ENCODE measurements around the gene GAB1.

GAB1 gene

GRCh38 chr4:143336781-143337599, at the start of gene GAB1:
GAB1 (plus strand) TSS chr4:143336876; CDS start chr4:143337189, 313 bp downstream.
- DNase-seq: peak; percentile 18

DNA sequence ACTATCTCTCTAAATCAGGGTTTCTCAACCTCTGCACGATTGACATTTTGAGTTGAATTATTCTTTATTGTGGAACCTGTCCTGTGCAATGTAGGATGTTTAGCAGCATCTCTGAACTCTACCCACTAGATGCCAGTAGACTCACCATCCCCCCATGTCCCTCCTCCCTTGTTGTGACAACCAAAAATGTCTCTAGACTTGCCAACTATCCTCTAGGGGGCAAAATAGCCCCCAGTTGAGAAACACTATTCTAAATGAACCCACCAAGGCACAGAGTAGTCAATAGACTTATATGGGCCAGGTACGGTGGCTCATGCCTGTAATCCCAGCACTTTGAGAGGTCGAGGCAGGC, 49.1 kb upstream of the GAB1 start:
- no peak for DNase-seq

DNA sequence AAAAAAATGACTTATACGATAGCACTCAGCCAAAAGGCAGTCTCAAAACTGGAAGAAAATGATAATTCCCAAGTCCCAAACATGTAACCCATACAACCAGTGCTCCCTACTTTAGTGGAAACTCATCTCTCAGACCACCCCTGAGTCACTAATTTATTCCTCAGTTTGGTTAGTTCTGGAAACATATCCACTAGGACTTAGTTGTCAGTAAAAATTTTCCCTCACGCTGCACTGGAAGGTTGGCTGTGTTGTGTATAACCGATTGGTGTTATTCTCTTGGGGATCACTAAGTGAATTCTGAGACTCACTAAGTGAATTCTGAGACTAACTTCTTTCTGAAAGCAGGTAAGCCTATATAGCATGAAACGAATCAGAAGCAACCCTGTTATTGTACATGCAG, 48.5 kb upstream of the GAB1 start:
- no peak for DNase-seq

- no peak for DNase-seq
These were observed 47.3 kb upstream of the GAB1 start for GRCh38 chr4:143289370-143289769.

GRCh38 chr4:143291314-143291713, 45.4 kb upstream of the GAB1 start:
- DNase-seq: no peak

DNA sequence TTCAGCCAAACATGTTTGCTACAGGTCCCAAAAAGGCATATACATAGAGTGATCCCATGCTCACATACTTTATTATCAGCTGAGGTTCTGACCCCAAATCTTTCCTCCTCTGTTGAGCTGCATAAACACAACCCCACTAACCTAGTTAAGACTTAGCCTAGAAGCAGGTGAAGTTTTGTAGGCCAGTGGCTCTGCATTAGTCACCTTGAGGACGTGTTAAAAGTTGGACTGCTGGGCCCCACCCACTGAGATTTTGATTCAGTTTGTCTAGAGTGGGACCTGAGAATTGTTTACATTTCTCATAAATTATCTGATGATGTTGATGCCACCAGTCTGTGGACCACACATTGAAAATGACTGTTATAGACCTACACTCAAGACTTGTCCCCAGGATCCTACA, 43.8 kb upstream of the GAB1 start:
- no peak for DNase-seq

- no peak for DNase-seq
These were observed 42.4 kb upstream of the GAB1 start for GRCh38 chr4:143294310-143294709.

DNA sequence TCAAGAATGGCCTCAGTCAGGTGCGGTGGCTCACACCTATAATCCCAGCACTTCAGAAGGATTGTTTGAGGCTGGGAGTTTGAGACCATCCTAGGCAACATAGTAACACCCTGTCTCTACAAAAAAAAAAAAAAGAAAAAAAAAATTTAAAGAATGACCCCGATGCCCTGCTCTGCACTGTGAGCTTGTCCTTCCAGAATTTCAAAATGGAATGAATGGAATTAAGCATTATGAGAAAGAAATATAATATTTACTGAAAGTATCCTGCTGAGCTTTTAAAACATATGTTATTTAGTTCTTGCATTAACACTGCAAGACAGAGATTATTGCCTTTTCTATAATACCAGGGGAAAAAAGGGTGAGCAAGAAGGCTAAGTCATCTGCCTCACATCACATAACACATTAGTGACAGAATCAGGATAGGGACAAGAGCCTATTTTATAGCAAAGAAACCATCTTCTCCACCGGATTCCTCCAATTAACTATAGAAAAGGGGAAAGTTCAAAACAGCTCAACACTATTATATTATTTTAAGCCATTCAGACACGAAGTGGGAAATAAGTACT, 41.9 kb upstream of the GAB1 start:
- no peak for DNase-seq

DNA sequence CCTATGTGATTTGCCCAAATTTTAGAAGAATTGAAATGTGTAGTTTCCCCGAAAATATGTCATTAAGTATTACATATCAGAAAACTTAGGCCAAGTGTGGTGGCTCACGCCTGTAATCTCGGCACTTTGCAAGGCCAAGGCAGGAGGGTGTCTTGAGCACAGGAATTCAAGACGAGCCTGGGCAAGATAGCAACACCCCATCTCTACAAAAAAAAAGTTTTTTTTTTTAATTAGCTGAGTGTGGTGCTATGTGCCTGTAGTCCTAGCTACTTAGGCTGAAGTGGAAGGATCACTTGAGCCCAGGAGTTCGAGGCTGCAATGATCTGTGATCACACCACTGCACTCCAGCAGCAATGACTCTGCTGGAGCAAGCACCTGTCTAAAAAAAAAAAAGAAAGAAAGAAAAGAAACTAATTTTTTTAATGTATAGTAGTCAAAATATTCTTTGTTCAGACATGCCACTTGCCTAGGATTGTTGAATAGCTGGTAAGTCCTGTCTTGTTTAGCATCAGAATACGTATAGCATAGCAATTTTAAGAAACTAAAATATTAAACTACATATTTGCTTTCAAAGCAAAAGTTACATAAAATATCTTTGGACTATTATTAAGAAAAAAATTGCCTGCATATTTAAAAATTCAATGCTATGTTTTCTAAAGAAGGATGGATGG, 40.1 kb upstream of the GAB1 start:
- no peak for DNase-seq

- DNase-seq: no peak
These were observed 35.8 kb upstream of the GAB1 start for GRCh38 chr4:143300860-143301259.

DNA sequence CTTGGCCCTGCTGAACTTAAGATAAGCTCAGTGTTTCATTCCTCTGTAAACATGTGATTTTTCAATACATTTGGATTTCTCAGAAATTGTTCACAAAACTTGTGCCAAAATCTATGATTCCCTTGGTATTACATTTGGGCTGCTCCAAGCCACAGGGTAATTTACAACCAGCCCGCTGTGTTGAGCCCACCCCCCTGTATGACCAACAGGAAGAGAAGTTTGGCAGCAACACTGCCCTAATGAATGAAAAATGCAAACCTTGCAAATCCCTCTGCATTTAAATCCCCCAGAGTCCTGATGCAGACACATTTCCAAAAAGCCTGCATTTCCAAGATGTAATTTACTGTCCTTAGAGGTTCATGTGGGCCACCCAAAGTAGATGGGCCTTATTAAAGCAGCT, 34.1 kb upstream of the GAB1 start:
- DNase-seq: no peak

DNA sequence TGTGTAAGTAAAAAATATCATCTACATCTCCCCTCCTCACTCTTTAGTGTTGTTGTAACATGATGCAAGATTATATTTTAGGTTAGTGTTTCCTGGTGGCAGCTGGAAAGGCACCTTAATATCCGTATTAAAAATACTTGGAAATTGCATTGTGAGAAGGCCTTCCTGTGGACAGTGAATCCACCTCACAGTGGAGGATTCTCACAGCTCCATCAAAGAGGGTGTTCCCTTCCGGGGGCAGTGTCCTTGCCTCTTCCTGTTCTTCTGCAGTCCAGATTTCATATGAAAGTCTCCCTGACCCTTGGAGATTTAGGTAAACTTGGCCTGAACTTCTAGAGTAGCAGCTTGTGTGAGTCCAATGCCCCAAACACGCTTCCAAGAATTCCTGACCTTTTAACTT, 29.9 kb upstream of the GAB1 start:
- DNase-seq: no peak

- DNase-seq: no peak
These were observed 29.1 kb upstream of the GAB1 start for GRCh38 chr4:143307531-143307930.

GRCh38 chr4:143308377-143308776, 28.3 kb upstream of the GAB1 start:
- DNase-seq: no peak

DNA sequence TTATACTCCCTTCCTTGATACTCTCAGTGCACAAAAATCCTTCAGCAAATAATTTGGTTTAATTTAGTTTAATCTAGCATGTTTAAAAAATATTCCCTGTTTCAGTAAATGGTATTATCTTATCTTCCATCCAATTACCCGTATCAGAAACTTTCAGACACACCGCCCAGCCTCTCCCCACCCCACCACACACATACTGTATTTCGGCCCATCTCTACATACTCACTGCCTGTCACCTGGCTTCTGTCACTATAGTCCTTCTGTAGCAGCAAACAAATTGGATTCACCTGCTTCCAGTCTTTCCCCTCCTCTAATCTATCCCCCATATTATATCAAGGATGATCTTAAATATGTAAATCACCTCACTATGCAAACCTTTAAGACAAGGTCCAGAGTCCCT, 24.8 kb upstream of the GAB1 start:
- no peak for DNase-seq

DNA sequence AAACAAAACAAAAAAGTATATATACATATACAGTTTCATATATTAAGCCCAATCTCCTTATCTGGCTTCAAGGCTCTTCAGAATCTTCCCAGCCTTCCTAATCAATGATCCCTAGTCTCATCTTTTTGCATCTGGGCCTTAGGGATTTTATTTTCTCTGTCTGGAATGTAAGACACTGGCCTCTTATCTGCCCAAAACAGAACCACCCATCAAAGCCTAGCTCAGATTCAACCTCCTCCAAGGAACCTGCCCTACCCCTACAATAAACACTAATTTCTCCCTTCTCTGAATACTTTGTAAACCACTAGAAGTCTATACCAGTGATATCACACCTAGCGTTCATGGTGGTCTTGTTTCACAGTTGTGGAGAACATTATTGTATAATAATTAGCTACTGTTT, 23.2 kb upstream of the GAB1 start:
- no peak for DNase-seq

- DNase-seq: no peak
These were observed 22.7 kb upstream of the GAB1 start for GRCh38 chr4:143313996-143314395.

GRCh38 chr4:143320113-143320512, 16.6 kb upstream of the GAB1 start:
- DNase-seq: no peak

- no peak for DNase-seq
These were observed 9.9 kb upstream of the GAB1 start for GRCh38 chr4:143326735-143327134.

DNA sequence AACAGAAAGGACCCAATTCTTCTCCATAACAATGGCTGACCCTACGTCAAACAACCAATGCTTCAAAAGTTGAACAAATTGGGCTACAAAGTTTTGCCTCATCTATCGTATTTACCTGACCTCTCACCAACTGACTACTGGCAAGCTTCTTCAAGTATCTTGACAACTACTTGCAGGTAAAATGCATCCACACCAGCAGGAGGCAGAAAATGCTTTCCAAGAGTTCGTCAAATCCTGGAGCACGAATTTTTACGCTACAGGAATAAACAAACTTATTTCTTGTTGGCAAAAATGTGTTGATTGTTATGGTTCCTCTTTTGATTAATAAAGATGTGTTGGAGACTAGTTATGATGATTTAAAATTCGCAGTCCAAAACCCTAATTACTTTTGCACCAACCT, 6.7 kb upstream of the GAB1 start:
- DNase-seq: no peak

GRCh38 chr4:143335979-143336780, 496 bp upstream of the GAB1 start:
- peak; percentile 40 for DNase-seq

GRCh38 chr4:143337600-143338287, 1.1 kb downstream of the GAB1 start:
- DNase-seq: no peak

GRCh38 chr4:143338313-143338712, 1.6 kb downstream of the GAB1 start:
- DNase-seq: no peak

Measured in 8988T (cell line).